Aorta (tissue), 5 donors: ENCODE results near the gene S100A10. TPM values are rescaled to one million over a fixed set of nuclear protein-coding genes. Genes with fewer than 3 reads are reported as not detected.

Source experiments
- ATAC-seq: fragments of 200-7000 bp; cut with Tn5 transposase; one replicate; pipeline ENCODE4 v1.9.1; 2022; ENCODE audit warnings: moderate library complexity; ENCODE audit not compliant: low FRiP score
- DNase-seq, 2 donors: peaks; one replicate each; pipeline ENCODE4 v3.0.0-alpha.2; 2020
- H3K27ac ChIP-seq, 2 donors: one replicate each; pipeline ENCODE4 v1.5.1; 2013; ENCODE audit warnings: low read length in 2 of 2, mild to moderate bottlenecking in 2 of 2, moderate library complexity in 2 of 2, control low read depth in 1 of 2, inconsistent platforms in 1 of 2, low read depth in 1 of 2
- H3K27me3 ChIP-seq, 2 donors: one replicate each; pipeline ENCODE4 v1.6.1; 2013; ENCODE audit warnings: control low read depth in 1 of 2, low read length in 1 of 2, mild to moderate bottlenecking in 1 of 2, moderate library complexity in 1 of 2; ENCODE audit not compliant: insufficient read depth in 2 of 2, control insufficient read depth in 1 of 2
- H3K36me3 ChIP-seq, 2 donors: one replicate each; pipeline ENCODE4 v1.6.1; 2013; ENCODE audit warnings: control low read depth in 1 of 2, low read length in 1 of 2, mild to moderate bottlenecking in 1 of 2; ENCODE audit not compliant: insufficient read depth in 2 of 2, control insufficient read depth in 1 of 2
- H3K4me1 ChIP-seq, 2 donors: one replicate each; pipeline ENCODE4 v1.6.1; 2013; ENCODE audit warnings: low read length in 2 of 2, control low read depth in 1 of 2, mild to moderate bottlenecking in 1 of 2, moderate library complexity in 1 of 2; ENCODE audit not compliant: insufficient read depth in 2 of 2, control insufficient read depth in 1 of 2
- H3K4me3 ChIP-seq, 2 donors: one replicate each; pipeline ENCODE4 v1.5.1; 2013; ENCODE audit warnings: low read length in 2 of 2, control low read depth in 1 of 2, mild to moderate bottlenecking in 1 of 2
- H3K9me3 ChIP-seq: one replicate; pipeline ENCODE4 v1.6.1; 2013; ENCODE audit warnings: mild to moderate bottlenecking, low read length; ENCODE audit not compliant: control insufficient read depth
- WGBS, 2 donors: extraction: QIAGEN DNeasy Blood & Tissue Kit; methylation state at CpG; one replicate each; pipeline ENCODE4 v1.1.7; 2013; 5-methylcytosine and 5-hydroxymethylcytosine counted together
- intact Hi-C, 2 donors: fragments of 100-400 bp; cut with DNase I; formaldehyde crosslinking; loops; one replicate each; pipeline versions ENCODE4 v1.14.2 to v1.15.0; 2022
- polyA plus RNA-seq, 2 donors: library from polyadenylated mRNA; stranded (reverse); fragments of 200-250 nt; gene quantifications; one replicate each; pipeline ENCODE4 v1.2.3, GENCODE V29; 2013
- total RNA-seq, 2 donors: library from RNA; stranded (reverse); fragmentation: NEBNext Ultra II Directional; extraction: Animal tissue kit (Norgen Biotek cat#: 25700); gene quantifications; one replicate each; pipeline ENCODE4 v1.2.1, GENCODE V29; 2021
- donor health status: healthy with polysubstance abuse.
- donor health status: Bipolar disorder and iron deficiency.
- donor health status: DM: no; HTN: no; CAD: no.
- donor health status: DM: no; HTN: no; CAD: no.
- donor health status: DM: yes; HTN: yes; CAD: no.

S100A10 gene
- total and polyA plus RNA-seq, 4 donors: 188 to 417 (median 315) TPM

- no peak for ATAC-seq
- Histone ChIP-seq H3K27me3 (no peaks in the 10 kb centered on the region), H3K27ac (no peak overlapping the region), H3K36me3 (no peaks in the 10 kb centered on the region), H3K4me3 (no peak overlapping the region), H3K4me1 (no peaks in the 10 kb centered on the region), H3K9me3 (no peaks in the 10 kb centered on the region)
- no peak for DNase-seq
- 53 to 55% methylated on average over 3 of the region's 3 CpGs for WGBS, 2 donors
- intact Hi-C loops: loop anchor here in 1 of 2 donors (5.0 kb wide), 1 partner anchor 36 kb away; no protein-coding TSS in a partner anchor
These were observed 9.3 kb upstream of the S100A10 start for GRCh38 chr1:152002960-152003359.

- no peaks in the 10 kb centered on the region for H3K36me3 ChIP-seq
- H3K4me3 ChIP-seq: no peak overlapping the region
- no peaks in the 10 kb centered on the region for H3K9me3 ChIP-seq
- intact Hi-C loops: loop anchor here (1.0 to 5.0 kb wide), 3 partner anchors 34 to 68 kb away; no protein-coding TSS in a partner anchor
- ATAC-seq: peak; percentile 80
- peak; percentile 93 for DNase-seq
- no peaks in the 10 kb centered on the region for H3K4me1 ChIP-seq
- WGBS, 2 donors: 69 to 72% methylated on average over 4 of the region's 4 CpGs
- H3K27ac ChIP-seq: no peak overlapping the region
- H3K27me3 ChIP-seq: no peaks in the 10 kb centered on the region
These were observed 8.2 kb upstream of the S100A10 start for GRCh38 chr1:152001631-152002584.

DNA sequence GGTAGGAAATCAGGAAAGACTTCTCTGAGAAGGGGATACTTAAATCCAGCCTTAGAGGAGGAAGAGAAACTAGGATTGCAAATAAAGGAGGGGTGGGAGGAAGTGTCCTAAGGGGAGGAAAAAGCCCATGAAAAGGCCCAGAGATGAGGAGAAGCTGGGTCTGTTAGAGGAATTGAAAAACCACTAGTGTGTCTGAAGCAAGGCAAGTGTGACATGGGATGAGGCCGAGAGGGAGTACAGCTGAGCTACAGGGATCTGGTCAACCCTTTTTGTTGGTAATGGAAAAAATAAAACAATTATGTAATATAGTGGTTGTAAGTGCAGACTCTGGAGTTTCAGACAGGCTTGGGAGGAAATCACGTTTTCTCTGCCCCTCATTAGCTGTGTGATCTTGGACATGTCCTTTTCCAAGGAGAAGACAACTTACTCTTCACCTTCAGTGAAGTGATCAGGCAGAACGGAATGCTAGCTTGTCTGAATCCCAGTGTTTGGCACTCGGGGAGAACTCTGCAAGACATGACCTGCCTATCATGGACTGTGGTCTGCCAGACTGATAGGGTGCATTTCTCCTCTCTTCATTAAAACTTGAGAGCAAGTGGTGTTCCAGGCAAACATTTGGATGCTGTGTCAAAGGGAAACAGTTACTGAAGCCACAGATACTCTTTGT, 7.4 kb upstream of the S100A10 start:
- intact Hi-C loops: loop anchor here (1.0 to 5.0 kb wide), 3 partner anchors 33 to 67 kb away; no protein-coding TSS in a partner anchor
- Histone ChIP-seq H3K4me1 (no peaks in the 10 kb centered on the region), H3K9me3 (no peaks in the 10 kb centered on the region), H3K27me3 (no peaks in the 10 kb centered on the region), H3K36me3 (no peaks in the 10 kb centered on the region), H3K27ac (no peak overlapping the region), H3K4me3 (no peak overlapping the region)
- ATAC-seq (peak; percentile 51), DNase-seq (no peak)
- 60 to 74% methylated on average over 4 of the region's 4 CpGs for WGBS, 2 donors

DNA sequence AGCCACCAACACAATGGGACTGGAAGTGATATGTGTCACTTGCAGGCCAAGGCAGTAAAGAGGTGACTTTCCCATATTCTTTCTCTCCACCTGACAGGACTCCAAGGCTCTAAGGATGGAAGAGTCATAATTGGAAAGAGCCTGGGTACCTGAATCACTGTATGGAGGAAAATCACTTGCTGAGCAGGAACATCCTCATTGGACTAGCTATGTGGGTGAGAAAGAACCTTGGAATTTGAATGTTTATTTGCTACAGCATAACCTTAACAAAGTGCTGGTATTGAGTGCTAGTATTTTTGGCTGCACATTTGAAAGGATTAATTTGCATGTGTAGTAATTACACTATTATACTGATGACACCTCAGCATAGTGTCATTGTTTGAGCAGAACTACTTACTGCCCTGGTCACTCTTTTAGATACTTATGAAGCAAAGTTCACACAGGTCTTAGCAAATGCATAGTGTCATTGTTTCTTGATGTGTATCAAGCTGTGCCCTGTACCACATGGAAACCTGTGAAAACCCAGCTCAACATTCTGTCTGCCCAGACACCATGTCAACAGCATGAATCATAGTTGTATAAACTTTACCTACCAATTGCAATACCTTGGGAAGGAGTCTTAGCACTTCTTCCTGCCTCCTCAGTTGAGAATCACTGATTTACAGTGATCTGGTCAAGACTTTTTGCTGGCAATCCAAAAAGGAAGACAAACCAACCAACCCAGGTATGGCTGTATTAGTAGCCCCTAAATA, 5.1 kb upstream of the S100A10 start:
- no peaks in the 10 kb centered on the region for H3K36me3 ChIP-seq
- H3K27me3 ChIP-seq: no peaks in the 10 kb centered on the region
- ATAC-seq (no peak), DNase-seq (no peak)
- H3K4me3 ChIP-seq: no peak overlapping the region
- H3K4me1 ChIP-seq: no peaks in the 10 kb centered on the region
- H3K9me3 ChIP-seq: no peaks in the 10 kb centered on the region
- no peak overlapping the region for H3K27ac ChIP-seq
- intact Hi-C loops: no loop called here

GRCh38 chr1:151997284-151997570, 3.6 kb upstream of the S100A10 start:
- ATAC-seq (no peak), DNase-seq (no peak)
- Histone ChIP-seq H3K36me3 (no peaks in the 10 kb centered on the region), H3K9me3 (no peaks in the 10 kb centered on the region), H3K27me3 (no peaks in the 10 kb centered on the region), H3K27ac (no peak overlapping the region), H3K4me1 (no peaks in the 10 kb centered on the region), H3K4me3 (no peak overlapping the region)
- intact Hi-C loops: no loop called here
- 98 to 100% methylated on average over 1 of the region's 1 CpG for WGBS, 2 donors

GRCh38 chr1:151995774-151996173, 2.1 kb upstream of the S100A10 start:
- H3K36me3 ChIP-seq: no peaks in the 10 kb centered on the region
- H3K27me3 ChIP-seq: no peaks in the 10 kb centered on the region
- 86 to 91% methylated on average over 2 of the region's 2 CpGs for WGBS, 2 donors
- intact Hi-C loops: loop anchor here in 1 of 2 donors (2.0 kb wide), 1 partner anchor 61 kb away; no protein-coding TSS in a partner anchor
- DNase-seq: no peak
- H3K4me1 ChIP-seq: peaks cover 0 to 2% of the 10 kb centered on the region in 2 donors
- H3K4me3 ChIP-seq: no peak overlapping the region
- no peaks in the 10 kb centered on the region for H3K9me3 ChIP-seq
- H3K27ac ChIP-seq: no peak overlapping the region
- no peak for ATAC-seq

- no peak overlapping the region for H3K27ac ChIP-seq
- H3K36me3 ChIP-seq: no peaks in the 10 kb centered on the region
- no peaks in the 10 kb centered on the region for H3K27me3 ChIP-seq
- WGBS, 2 donors: 9 to 19% methylated on average over 6 of the region's 6 CpGs
- intact Hi-C loops: loop anchor here in 1 of 2 donors (2.0 kb wide), 1 partner anchor 60 kb away; no protein-coding TSS in a partner anchor
- H3K4me3 ChIP-seq: no peak overlapping the region
- DNase-seq: peak in 1 of 2 donors; percentile 72
- ATAC-seq: peak; percentile 26
- no peaks in the 10 kb centered on the region for H3K9me3 ChIP-seq
- H3K4me1 ChIP-seq: peaks cover 0 to 8% of the 10 kb centered on the region in 2 donors
These were observed 1.3 kb upstream of the S100A10 start for GRCh38 chr1:151994956-151995355.

DNA sequence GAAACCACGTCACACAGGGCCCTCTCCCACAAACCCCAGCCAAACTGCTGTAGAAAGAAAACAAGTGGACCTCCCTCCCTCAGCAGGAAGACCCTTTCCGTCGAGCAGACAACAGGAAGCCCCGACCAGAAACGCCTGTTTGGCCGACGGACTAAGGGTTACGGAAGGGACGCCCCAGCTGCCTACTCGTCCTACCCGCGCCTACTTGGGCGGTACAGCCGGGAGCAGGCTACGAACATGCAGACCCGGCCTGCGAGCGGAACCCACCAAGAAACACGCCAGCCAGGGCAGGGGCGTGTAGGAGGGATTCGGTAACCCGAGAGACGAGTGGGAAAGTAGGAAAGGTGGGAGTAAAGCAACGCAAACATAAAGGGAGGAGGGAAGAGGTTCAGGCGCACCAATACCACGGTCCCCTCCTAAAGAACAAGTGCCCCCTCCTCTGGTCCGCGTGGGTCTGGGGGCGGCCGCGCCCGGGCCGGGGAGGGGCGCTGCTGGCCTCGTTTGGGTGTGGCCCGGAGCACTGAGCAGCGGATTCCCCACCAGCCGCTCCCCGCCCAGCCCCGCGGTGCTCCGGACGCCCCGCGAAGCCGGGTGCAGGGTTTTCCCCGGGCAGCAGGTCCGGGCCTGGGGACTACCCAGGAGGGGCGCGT, 450 bp downstream of the S100A10 start:
- ATAC-seq (peak; percentile 43), DNase-seq (peak; percentile 70 to 83)
- Histone ChIP-seq H3K9me3 (no peaks in the 10 kb centered on the region), H3K4me3 (peak overlapping the region; percentile 75 to 77), H3K4me1 (peaks cover 8 to 15% of the 10 kb centered on the region in 2 donors), H3K36me3 (no peaks in the 10 kb centered on the region), H3K27me3 (no peaks in the 10 kb centered on the region), H3K27ac (peak overlapping the region; percentile 24 to 38)
- 0 to 1% methylated on average over 48 to 50 of the region's 50 CpGs for WGBS, 2 donors
- intact Hi-C loops: no loop called here
